ENCODE data around the gene APCDD1L.
A peak's percentile ranks its signal among the peaks of the same experiment; 100 is the strongest.

APCDD1L gene

GRCh38 chr20:58492074-58492718, 23.0 kb downstream of the APCDD1L start:
- DNase-seq (ENCODE audit: low read depth in 2 of 2) = no peak

DNA sequence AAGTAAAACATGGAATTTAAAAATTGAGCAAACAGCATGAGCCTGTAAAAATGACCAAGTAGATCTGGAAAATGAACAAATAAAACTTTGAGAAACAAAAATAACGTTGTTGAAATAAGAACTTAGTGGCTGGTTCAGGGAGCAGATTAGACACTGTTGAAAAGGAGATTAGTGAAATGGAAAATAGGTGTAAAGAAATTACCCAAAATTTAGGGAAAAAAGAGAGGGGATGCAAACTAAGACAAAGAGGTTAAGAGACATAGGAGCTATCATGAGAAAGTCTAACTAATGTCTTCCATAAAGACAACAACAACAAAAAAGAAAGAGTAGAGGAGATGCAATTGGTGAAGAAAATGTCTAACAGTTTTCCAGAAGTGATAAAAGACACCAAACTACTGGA, 29.0 kb downstream of the APCDD1L start:
- no peak for DNase-seq (ENCODE audit: low read depth in 2 of 2)

GRCh38 chr20:58485393-58485792, 29.8 kb downstream of the APCDD1L start:
- no peak for DNase-seq (ENCODE audit: low read depth in 2 of 2)

- no peak for DNase-seq (ENCODE audit: low read depth in 2 of 2)
These were observed 31.7 kb downstream of the APCDD1L start for GRCh38 chr20:58483470-58483869.

DNA sequence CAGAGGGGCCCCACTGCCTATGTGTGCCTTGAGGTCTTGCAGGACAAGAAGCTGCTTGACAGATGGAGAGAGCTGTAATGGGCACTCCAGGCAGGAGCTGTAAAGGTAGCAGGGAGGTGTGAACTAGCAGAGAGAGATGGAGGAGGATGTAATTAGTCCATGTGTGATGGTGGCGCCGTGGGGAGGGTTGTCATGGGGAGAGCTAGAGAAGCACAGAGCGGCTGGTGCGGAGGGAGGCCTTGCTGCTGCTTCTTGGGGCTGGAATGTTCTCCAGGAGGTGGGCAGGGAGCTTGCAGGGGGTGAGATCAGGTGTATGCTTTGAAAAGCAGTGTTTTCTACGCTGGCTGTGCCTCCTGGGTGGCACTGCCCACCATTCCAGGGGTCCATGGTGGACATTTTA, 32.1 kb downstream of the APCDD1L start:
- DNase-seq (ENCODE audit: low read depth in 2 of 2) = no peak

DNA sequence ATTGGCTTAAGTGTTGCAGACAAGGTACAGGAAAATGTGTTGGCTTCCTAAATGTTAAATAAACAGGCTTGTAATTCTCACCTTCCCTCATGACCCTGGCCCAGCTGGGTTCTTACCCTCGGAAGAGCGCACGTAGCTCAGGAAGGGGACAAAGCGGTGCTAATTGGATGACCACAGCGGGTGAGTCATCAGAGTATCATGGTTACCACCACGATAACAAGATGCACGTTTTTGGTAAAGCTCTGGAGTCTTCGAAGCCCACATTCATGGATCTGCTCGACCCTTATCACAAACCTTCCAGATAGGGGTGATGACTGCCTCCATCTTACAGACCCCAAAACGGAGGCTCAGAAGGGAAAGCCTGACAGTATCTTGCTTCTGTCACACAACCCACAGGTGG, 32.8 kb downstream of the APCDD1L start:
- DNase-seq (ENCODE audit: low read depth in 2 of 2) = no peak

GRCh38 chr20:58481481-58482021, 33.6 kb downstream of the APCDD1L start:
- peak; percentile 33 to 42 for DNase-seq (ENCODE audit: low read depth in 2 of 2)

DNA sequence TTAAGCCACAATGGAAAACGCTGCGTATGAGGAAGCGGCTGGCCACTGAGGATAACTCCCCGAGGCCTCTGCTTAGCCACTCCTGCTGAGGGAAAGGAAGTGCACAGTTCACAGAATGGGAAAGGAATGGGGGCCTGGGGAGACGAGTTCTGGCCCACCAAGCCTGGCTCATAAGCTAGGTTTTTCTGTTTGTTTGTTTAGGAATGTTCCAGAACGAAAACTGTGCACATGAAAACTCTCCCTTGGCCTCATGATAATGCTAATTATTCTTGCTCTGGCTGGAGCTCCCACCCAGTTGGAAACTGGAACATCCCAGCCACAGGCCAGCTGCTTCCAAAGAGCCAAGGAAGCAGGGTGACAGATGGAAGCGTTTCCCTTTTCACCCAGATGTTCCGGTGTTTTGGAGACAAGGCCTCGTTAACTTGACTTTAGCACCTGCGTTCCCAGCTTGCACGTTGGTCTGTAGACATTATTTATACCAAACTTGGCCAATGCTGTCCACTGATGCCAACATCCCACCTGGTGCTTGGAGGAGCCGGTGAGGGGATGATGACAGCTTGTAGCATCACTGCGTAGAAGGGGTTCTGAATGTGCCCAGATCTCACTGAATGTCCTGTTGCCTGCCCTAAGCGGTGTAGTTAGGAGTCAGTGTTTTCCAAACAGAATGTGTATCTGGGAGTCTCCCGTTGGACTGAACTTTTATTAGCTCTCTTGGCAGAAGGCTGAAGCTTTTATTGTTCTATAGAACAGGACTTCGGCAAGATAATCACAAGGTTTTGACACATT, 34.5 kb downstream of the APCDD1L start:
- DNase-seq (ENCODE audit: low read depth in 2 of 2) = no peak

- no peak for DNase-seq (ENCODE audit: low read depth in 2 of 2)
These were observed 35.3 kb downstream of the APCDD1L start for GRCh38 chr20:58479726-58480440.

DNA sequence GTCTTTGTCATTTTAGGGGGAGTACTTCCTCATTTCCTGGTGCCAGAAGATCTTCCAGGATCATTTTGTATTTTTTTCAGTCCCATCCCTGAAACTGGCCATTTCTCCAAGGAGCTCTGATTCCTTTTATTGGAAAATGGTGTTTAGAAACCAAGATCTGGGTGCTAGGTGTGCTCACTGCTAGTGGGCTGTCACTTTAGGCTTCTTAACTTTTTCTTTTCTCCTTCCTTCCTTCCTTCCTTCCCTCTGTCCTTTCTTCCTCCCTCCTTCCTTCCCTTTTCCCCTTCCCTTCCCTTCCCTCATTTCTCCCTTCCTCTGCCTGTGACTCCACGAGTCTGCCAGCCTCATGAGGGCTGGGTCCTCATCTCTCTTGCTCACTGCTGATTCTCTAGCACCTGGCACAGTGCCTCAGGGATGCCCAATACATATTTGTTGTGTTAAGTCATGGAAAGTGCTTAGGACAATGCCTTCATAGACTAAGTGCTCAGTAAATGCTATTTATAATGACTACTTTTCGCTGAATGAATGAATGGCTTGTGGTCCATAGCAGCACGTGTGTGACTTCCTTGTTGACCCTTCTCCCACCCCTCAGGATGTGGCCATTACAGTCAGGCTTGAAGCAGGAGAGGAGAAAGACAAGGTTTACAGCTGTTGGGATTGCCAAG, 36.9 kb downstream of the APCDD1L start:
- DNase-seq (ENCODE audit: low read depth in 2 of 2) = no peak

DNA sequence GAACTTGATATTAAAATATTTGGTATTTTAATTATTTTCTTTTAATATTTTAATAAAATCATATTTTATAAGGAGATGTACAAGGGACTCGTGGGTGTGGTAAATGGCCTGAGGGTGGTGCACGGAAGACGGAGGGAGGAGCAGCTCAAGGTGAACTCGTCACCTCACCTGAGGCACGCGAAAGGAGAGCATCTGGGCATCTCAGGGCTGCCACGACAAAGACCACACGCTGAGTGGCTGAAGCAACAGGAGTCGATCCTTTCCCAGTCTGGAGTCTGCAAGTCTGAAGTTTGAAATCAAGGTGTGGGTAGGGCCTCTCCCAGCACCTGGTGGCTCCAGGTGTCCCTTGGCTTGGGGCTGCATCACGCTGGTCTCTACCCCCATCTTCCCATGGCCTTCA, 39.7 kb downstream of the APCDD1L start:
- DNase-seq (ENCODE audit: low read depth in 2 of 2) = no peak

- DNase-seq (ENCODE audit: low read depth in 2 of 2) = no peak
These were observed 41.5 kb downstream of the APCDD1L start for GRCh38 chr20:58473453-58474425.

- DNase-seq (ENCODE audit: low read depth in 2 of 2) = no peak
These were observed 42.8 kb downstream of the APCDD1L start for GRCh38 chr20:58472273-58473018.

GRCh38 chr20:58471193-58472164, 43.7 kb downstream of the APCDD1L start:
- no peak for DNase-seq (ENCODE audit: low read depth in 2 of 2)

GRCh38 chr20:58470336-58471192, 44.6 kb downstream of the APCDD1L start:
- no peak for DNase-seq (ENCODE audit: low read depth in 2 of 2)

DNA sequence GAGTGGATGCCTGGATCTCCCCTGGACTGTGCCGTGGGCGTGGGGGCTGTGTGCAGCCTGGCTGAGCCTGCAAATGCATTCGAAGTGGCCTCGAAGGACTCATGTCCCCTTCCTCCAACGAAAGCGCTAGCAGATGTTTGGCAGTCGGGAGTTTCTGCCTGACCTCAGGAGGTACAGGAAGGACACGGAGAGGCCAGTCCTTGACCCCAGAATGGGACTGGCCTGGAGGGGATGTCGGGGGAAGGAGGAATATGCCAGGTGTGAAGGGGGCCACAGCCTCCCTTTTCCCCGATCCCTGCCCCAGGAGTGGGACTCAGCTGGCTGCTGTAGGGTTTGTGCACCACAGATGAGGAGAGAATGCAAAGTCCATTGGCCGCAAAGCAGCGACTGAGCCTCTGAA, 45.6 kb downstream of the APCDD1L start:
- no peak for DNase-seq (ENCODE audit: low read depth in 2 of 2)

DNA sequence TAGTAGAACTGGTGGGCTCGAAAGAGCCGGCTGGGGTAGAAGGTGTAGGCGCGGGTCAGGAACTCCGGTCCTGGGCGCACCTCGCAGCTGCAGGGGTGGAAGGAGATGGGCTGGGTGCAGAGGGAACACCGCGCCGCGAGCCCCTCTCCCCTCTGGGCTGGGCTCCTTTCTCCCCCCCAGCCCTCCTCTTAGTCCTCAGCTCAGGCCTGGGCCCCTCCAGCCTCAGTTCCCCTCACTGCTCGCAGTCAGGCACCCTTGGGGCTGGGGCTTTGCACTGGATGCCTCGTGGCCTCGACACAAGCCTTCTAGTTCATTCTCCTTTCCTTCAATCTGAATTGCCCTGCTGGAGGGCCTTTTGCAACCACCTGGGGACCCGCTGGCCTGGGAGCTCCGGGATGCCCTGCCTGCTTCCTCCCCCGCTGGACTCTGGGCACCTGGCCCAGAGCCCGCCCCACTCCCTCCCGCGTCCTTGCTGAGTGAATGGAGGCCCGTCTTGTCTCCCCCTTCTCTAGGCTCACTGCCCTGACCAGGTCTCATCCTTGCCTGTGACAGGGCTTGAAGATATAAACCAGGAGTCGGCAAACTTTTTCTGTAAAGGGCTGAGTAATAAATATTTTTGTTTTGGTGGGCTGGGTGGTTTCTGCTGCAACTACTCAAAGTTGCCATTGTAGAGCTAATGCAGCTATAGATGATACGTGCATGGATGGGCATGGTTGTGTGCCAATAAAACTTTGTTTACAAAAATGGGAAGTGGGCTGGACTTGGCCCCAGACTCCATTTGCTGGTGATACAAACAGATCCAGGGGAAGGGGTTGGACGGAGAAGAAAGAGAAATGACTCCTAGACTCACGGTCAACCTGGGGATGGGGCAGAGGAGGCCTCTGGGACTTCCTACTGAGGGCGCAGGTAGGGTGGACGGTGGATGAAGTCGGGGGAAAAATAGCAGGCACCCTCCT, 47.3 kb downstream of the APCDD1L start:
- no peak for DNase-seq (ENCODE audit: low read depth in 2 of 2)

All from stimulated activated CD4-positive, alpha-beta T cell treated with anti-CD3 and anti-CD28 coated beads, Interleukin-1b, Interleukin-23, amount 100 ng/mL, for 4 hours (primary cell).